MCF 10A (cell line): Measurements from ENCODE around the gene GP5. TPM values are rescaled to one million over a fixed set of nuclear protein-coding genes. Genes with fewer than 3 reads are reported as not detected.

ENCODE experiments used
- BruUV-seq: library from RNA; stranded (reverse); fragments of 400-500 nt; replicated peaks from 2 replicates; lab custom pipeline; 2021; lab: Mats Ljungman, UMichigan
- CTCF ChIA-PET: fragments of 300-600 bp; sonication (Branson Sonifier 250); formaldehyde crosslinking; extraction: SDS; loops from one replicate; lab custom pipeline; 2021; ENCODE audit warnings: antibody characterized with exemption, inconsistent platforms; lab: Yijun Ruan, JAX
- POLR2A ChIA-PET: fragments of 300-600, 350-650 bp; sonication (Branson Sonifier 250); formaldehyde crosslinking; extraction: SDS; loops from one replicate; lab custom pipeline; 2020; ENCODE audit warnings: antibody characterized with exemption, inconsistent platforms; lab: Yijun Ruan, JAX
- DNase-seq: peaks from one replicate; pipeline ENCODE4 v3.0.0-alpha.2; 2018; ENCODE audit not compliant: unreplicated experiment
- H3K27ac Mint-ChIP-seq: one replicate; pipeline ENCODE4 v1.8.0; 2022; ENCODE audit warnings: mild to moderate bottlenecking, low read depth, mixed read lengths; ENCODE audit not compliant: unreplicated experiment
- H3K27me3 Mint-ChIP-seq: one replicate; pipeline ENCODE4 v1.8.0; 2022; ENCODE audit warnings: mixed read lengths; ENCODE audit not compliant: insufficient read depth, unreplicated experiment
- H3K36me3 Mint-ChIP-seq: one replicate; pipeline ENCODE4 v1.8.0; 2022; ENCODE audit warnings: mild to moderate bottlenecking, moderate library complexity, mixed read lengths; ENCODE audit not compliant: insufficient read depth, unreplicated experiment
- H3K4me1 Mint-ChIP-seq: one replicate; pipeline ENCODE4 v1.8.0; 2022; ENCODE audit warnings: mixed read lengths; ENCODE audit not compliant: insufficient read depth, unreplicated experiment
- H3K4me3 Mint-ChIP-seq: one replicate; pipeline ENCODE4 v1.8.0; 2022; ENCODE audit warnings: mild to moderate bottlenecking, moderate library complexity, mixed read lengths; ENCODE audit not compliant: unreplicated experiment
- H3K9me3 Mint-ChIP-seq: one replicate; pipeline ENCODE4 v1.8.0; 2022; ENCODE audit warnings: mixed read lengths; ENCODE audit not compliant: unreplicated experiment
- CTCF ChIP-seq: fragments of 200-600 bp; IDR thresholded peaks from one replicate; pipeline ENCODE4 v1.8.0; 2022; ENCODE audit warnings: antibody characterized with exemption, mild to moderate bottlenecking; ENCODE audit not compliant: unreplicated experiment
- intact Hi-C: fragments of 100-400 bp; cut with micrococcal nuclease; formaldehyde crosslinking; loops from 2 replicates; pipeline ENCODE4 v1.14.1; 2022
- total RNA-seq: library from RNA; stranded (reverse); gene quantifications from 2 replicates; pipeline ENCODE4 v1.2.3, GENCODE V29; 2022

The GP5 gene
- total RNA-seq, 1 experiment from 2014 or later: not detected

- Mint-ChIP-seq H3K9me3 (no peaks in the 10 kb centered on the region), H3K36me3 (no peaks in the 10 kb centered on the region), H3K27me3 (peaks cover 47% of the 10 kb centered on the region), H3K4me3 (no peak overlapping the region), H3K4me1 (peaks cover 5% of the 10 kb centered on the region), H3K27ac (no peak overlapping the region)
- intact Hi-C loops: no loop called here
- TF ChIP-seq CTCF: no peak
- no TSS peak for BruUV-seq
- no peak for DNase-seq
- CTCF ChIA-PET: interaction anchor here (1.5 kb wide), 1 partner anchor 22 kb away, joined by 3 read pairs; no protein-coding TSS in a partner anchor
- POLR2A ChIA-PET: no interaction called here
These were observed 33.0 kb downstream of the GP5 start for GRCh38 chr3:194365978-194366490.

- POLR2A ChIA-PET: no interaction called here
- no peak for TF ChIP-seq CTCF
- CTCF ChIA-PET: interaction anchor here (0.5 to 1.5 kb wide), 2 partner anchors 21 to 50 kb away, joined by 3 to 4 read pairs; no protein-coding TSS in a partner anchor
- no TSS peak for BruUV-seq
- DNase-seq: no peak
- Mint-ChIP-seq H3K27ac (no peak overlapping the region), H3K4me1 (peaks cover 5% of the 10 kb centered on the region), H3K36me3 (no peaks in the 10 kb centered on the region), H3K4me3 (no peak overlapping the region), H3K27me3 (peaks cover 47% of the 10 kb centered on the region), H3K9me3 (no peaks in the 10 kb centered on the region)
- intact Hi-C loops: no loop called here
These were observed 33.5 kb downstream of the GP5 start for GRCh38 chr3:194365526-194365925.

GRCh38 chr3:194364652-194365434 lies 34.2 kb downstream of the GP5 start:
- Mint-ChIP-seq H3K36me3 (no peaks in the 10 kb centered on the region), H3K27me3 (peaks cover 47% of the 10 kb centered on the region), H3K4me3 (no peak overlapping the region), H3K9me3 (no peaks in the 10 kb centered on the region), H3K4me1 (peaks cover 2% of the 10 kb centered on the region), H3K27ac (no peak overlapping the region)
- BruUV-seq: no TSS peak
- ChIA-PET POLR2A (interaction anchor here (0.6 to 1.2 kb wide), 2 partner anchors 30 to 653 kb away, joined by 3 read pairs; no protein-coding TSS in a partner anchor), CTCF (interaction anchor here (0.5 to 1.5 kb wide), 5 partner anchors 21 to 629 kb away, joined by 3 to 4 read pairs (median 3); no protein-coding TSS in a partner anchor)
- intact Hi-C loops: no loop called here
- TF ChIP-seq CTCF: no peak
- peak; percentile 15 for DNase-seq

- DNase-seq: no peak
- H3K27me3 Mint-ChIP-seq: peaks cover 47% of the 10 kb centered on the region
- CTCF ChIA-PET: interaction anchor here (0.5 to 5.5 kb wide), 4 partner anchors 20 to 629 kb away, joined by 3 to 44 read pairs (median 4); no protein-coding TSS in a partner anchor
- no TSS peak for BruUV-seq
- no peak for TF ChIP-seq CTCF
- no peak overlapping the region for H3K4me3 Mint-ChIP-seq
- H3K27ac Mint-ChIP-seq: no peak overlapping the region
- intact Hi-C loops: no loop called here
- H3K4me1 Mint-ChIP-seq: no peaks in the 10 kb centered on the region
- no peaks in the 10 kb centered on the region for H3K36me3 Mint-ChIP-seq
- POLR2A ChIA-PET: interaction anchor here (0.6 to 1.2 kb wide), 2 partner anchors 31 to 652 kb away, joined by 3 read pairs; no protein-coding TSS in a partner anchor
- H3K9me3 Mint-ChIP-seq: no peaks in the 10 kb centered on the region
These were observed 34.8 kb downstream of the GP5 start for GRCh38 chr3:194364314-194364651.
